KMS-11 (cell line): ENCODE data around the gene TBCE.

ENCODE experiments used
- H2AFZ ChIP-seq: fragments of 200-600 bp; sonication (generic); 2 replicates; pipeline ENCODE4 v1.6.1; 2016; ENCODE audit warnings: antibody characterized with exemption, mixed run types, low read depth
- H3K27ac ChIP-seq: fragments of 200-600 bp; sonication (generic); 2 replicates; pipeline ENCODE4 v1.6.1; 2016; ENCODE audit warnings: mild to moderate bottlenecking, mixed run types
- H3K27me3 ChIP-seq: fragments of 200-600 bp; sonication (generic); 2 replicates; pipeline ENCODE4 v1.6.1; 2017; ENCODE audit warnings: mild to moderate bottlenecking, low read depth, mixed run types, moderate library complexity; ENCODE audit not compliant: insufficient read depth
- H3K36me3 ChIP-seq: fragments of 200-600 bp; sonication (generic); 2 replicates; pipeline ENCODE4 v1.6.1; 2017; ENCODE audit warnings: mild to moderate bottlenecking, mixed run types; ENCODE audit not compliant: insufficient read depth
- H3K4me1 ChIP-seq: fragments of 200-600 bp; sonication (generic); 2 replicates; pipeline ENCODE4 v1.6.1; 2016; ENCODE audit warnings: mild to moderate bottlenecking, low read depth, mixed run types; ENCODE audit not compliant: poor library complexity, severe bottlenecking
- H3K4me2 ChIP-seq: fragments of 200-600 bp; sonication (generic); 2 replicates; pipeline ENCODE4 v1.7.0; 2016; ENCODE audit warnings: mild to moderate bottlenecking, mixed run types
- H3K4me3 ChIP-seq: fragments of 200-600 bp; sonication (generic); IDR thresholded peaks from 2 replicates; pipeline ENCODE4 v1.6.1; 2017; ENCODE audit warnings: low read depth, low read length, mixed read lengths; ENCODE audit not compliant: insufficient read depth
- H3K79me2 ChIP-seq: fragments of 200-600 bp; sonication (generic); 2 replicates; pipeline ENCODE4 v1.6.1; 2016; ENCODE audit warnings: low read depth, mixed run types; ENCODE audit not compliant: insufficient read depth
- H3K9ac ChIP-seq: fragments of 200-600 bp; sonication (generic); 2 replicates; pipeline ENCODE4 v1.6.1; 2016; ENCODE audit warnings: mild to moderate bottlenecking, mixed run types
- H4K20me1 ChIP-seq: fragments of 200-600 bp; sonication (generic); 2 replicates; pipeline ENCODE4 v1.6.1; 2016; ENCODE audit warnings: mild to moderate bottlenecking, mixed run types; ENCODE audit not compliant: insufficient read depth
- TF ChIP-seq, protein P1 (sequence below): fragments of 200-600 bp; sonication (generic); conservative IDR thresholded peaks from 2 replicates; pipeline ENCODE4 v1.6.1; 2017; ENCODE audit warnings: low read depth, mild to moderate bottlenecking, antibody characterized with exemption, low read length, moderate library complexity, mixed read lengths

Gene TBCE

DNA sequence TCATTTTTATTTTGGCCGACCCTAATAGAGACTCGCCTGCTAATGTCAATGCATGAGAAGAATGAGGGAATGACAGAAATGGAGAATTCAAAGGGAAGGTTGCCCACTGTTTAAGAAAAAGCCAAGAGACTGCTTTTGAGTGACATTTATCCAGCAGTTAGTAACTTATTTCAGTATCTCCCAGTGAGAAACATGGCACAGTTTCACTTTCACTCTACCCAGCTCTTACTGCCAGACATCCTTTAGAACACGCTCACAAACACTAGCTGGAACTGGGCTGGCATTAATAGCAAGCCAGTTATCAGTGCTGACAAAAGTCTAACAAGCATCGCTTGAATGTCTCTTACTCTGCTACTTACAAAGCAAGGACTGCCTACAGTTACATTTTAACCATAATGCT, 30.3 kb upstream of the TBCE start:
- Histone ChIP-seq H2AFZ (no peak overlapping the region), H4K20me1 (no peaks in the 10 kb centered on the region), H3K4me2 (peak overlapping the region; percentile 5; the same call in 1 of the 2 replicates), H3K27ac (no peak overlapping the region), H3K79me2 (peaks cover 17% of the 10 kb centered on the region), H3K27me3 (no peaks in the 10 kb centered on the region), H3K36me3 (no peaks in the 10 kb centered on the region), H3K4me3 (no peak overlapping the region), H3K4me1 (peaks cover 18% of the 10 kb centered on the region), H3K9ac (no peak overlapping the region)
- TF ChIP-seq, protein P1, sequence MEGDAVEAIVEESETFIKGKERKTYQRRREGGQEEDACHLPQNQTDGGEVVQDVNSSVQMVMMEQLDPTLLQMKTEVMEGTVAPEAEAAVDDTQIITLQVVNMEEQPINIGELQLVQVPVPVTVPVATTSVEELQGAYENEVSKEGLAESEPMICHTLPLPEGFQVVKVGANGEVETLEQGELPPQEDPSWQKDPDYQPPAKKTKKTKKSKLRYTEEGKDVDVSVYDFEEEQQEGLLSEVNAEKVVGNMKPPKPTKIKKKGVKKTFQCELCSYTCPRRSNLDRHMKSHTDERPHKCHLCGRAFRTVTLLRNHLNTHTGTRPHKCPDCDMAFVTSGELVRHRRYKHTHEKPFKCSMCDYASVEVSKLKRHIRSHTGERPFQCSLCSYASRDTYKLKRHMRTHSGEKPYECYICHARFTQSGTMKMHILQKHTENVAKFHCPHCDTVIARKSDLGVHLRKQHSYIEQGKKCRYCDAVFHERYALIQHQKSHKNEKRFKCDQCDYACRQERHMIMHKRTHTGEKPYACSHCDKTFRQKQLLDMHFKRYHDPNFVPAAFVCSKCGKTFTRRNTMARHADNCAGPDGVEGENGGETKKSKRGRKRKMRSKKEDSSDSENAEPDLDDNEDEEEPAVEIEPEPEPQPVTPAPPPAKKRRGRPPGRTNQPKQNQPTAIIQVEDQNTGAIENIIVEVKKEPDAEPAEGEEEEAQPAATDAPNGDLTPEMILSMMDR, result no peak

DNA sequence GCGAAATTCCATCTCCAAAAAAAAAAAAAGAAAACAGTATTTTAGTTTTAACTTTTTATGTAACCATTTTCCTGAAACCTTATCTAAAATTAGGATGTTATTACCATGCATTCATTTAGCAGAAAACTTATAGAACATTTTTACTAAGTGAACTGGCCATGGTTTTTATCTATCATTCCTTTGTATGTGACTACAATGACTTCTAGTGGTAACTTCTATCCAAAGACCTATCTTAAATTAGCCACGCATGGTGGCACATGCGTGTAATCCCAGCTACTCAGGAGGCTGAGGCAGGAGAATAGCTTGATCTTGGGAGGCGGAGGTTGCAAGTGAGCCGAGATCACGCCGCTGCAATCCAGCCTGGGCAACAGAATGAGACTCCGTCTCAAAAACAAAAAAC, 27.5 kb upstream of the TBCE start:
- H2AFZ ChIP-seq, result no peak overlapping the region
- H3K27ac ChIP-seq, result no peak overlapping the region
- H3K27me3 ChIP-seq, result no peaks in the 10 kb centered on the region
- TF ChIP-seq, protein P1, result no peak
- H3K4me1 ChIP-seq, result peaks cover 14% of the 10 kb centered on the region
- no peaks in the 10 kb centered on the region for H3K79me2 ChIP-seq
- H3K4me3 ChIP-seq, result no peak overlapping the region
- H3K4me2 ChIP-seq, result no peak overlapping the region
- no peak overlapping the region for H3K9ac ChIP-seq
- no peaks in the 10 kb centered on the region for H3K36me3 ChIP-seq
- no peaks in the 10 kb centered on the region for H4K20me1 ChIP-seq

DNA sequence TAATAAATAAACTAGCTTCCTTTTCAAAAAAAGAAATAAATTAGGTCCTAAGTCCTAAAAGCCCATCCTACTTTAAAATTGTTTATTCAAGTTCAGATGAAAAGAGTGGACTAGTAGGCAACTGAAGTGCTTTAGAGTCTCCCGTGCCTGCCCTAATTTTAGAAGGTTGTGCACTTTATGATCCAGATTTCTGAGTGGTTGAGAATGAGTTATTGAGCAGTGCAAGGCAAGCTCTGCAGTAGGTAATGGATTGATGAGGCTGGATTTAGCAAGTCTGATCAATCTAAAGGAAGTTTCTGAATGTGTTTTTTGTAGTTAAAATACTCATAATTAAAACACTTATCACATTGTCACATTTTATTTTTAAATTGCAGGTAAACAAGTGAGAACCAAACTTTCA, 25.9 kb upstream of the TBCE start:
- Histone ChIP-seq H3K27me3 (no peaks in the 10 kb centered on the region), H3K4me3 (no peak overlapping the region), H3K9ac (no peak overlapping the region), H3K27ac (no peak overlapping the region), H3K79me2 (no peaks in the 10 kb centered on the region), H2AFZ (no peak overlapping the region), H3K36me3 (no peaks in the 10 kb centered on the region), H3K4me1 (peaks cover 11% of the 10 kb centered on the region), H3K4me2 (no peak overlapping the region), H4K20me1 (no peaks in the 10 kb centered on the region)
- TF ChIP-seq, protein P1, result no peak

GRCh38 chr1:235342039-235342438, 25.2 kb upstream of the TBCE start:
- H3K27me3 ChIP-seq, result no peaks in the 10 kb centered on the region
- no peak overlapping the region for H3K4me3 ChIP-seq
- no peaks in the 10 kb centered on the region for H4K20me1 ChIP-seq
- H3K79me2 ChIP-seq, result no peaks in the 10 kb centered on the region
- H3K9ac ChIP-seq, result no peak overlapping the region
- H3K27ac ChIP-seq, result no peak overlapping the region
- no peak overlapping the region for H2AFZ ChIP-seq
- no peak overlapping the region for H3K4me2 ChIP-seq
- H3K4me1 ChIP-seq, result peaks cover 4% of the 10 kb centered on the region
- H3K36me3 ChIP-seq, result no peaks in the 10 kb centered on the region
- TF ChIP-seq, protein P1, result no peak
